HCT116 (cell line): ENCODE measurements around the gene AACS. TPM values are rescaled to one million over a fixed set of nuclear protein-coding genes. Genes with fewer than 3 reads are reported as not detected.

Source experiments
- ATAC-seq: fragments of 200-7000 bp; cut with Tn5 transposase; 2 replicates; pipeline ENCODE4 v1.9.1; 2020; ENCODE audit warnings: mild to moderate bottlenecking, moderate library complexity
- BruUV-seq: library from RNA; stranded (reverse); fragments of 400-500 nt; replicated peaks from 2 replicates; lab custom pipeline; 2021; lab: Mats Ljungman, UMichigan
- CTCF ChIA-PET: fragments of 300-600 bp; sonication (Branson Sonifier 250); formaldehyde crosslinking; loops from one replicate; lab custom pipeline; 2021; ENCODE audit warnings: antibody characterized with exemption; lab: Charles Lee
- POLR2A ChIA-PET: fragments of 300-600, 350-600 bp; sonication (Branson Sonifier 250); formaldehyde crosslinking; loops from one replicate; lab custom pipeline; 2021; ENCODE audit warnings: antibody characterized with exemption; lab: Charles Lee
- RAD21 ChIA-PET, 2 experiments: fragments of 300-600 bp; sonication (Branson Sonifier 250); formaldehyde crosslinking; loops; one replicate each; lab custom pipeline; 2023; ENCODE audit warnings: low total read pairs in 2 of 2; ENCODE audit not compliant: uncharacterized antibody in 2 of 2, unreplicated experiment in 2 of 2, low non-redundant PET in 1 of 2; lab: Charles Lee
- DNase-seq: peaks from one replicate; pipeline ENCODE4 v3.0.0-alpha.2; 2010; ENCODE audit warnings: low read depth, low spot score
- H2AFZ ChIP-seq: fragments of 200-600 bp; shearing (Covaris generic), sonication (generic); 2 replicates; pipeline ENCODE4 v1.6.1; 2017; ENCODE audit warnings: low read depth, mixed run types, mixed read lengths, antibody characterized with exemption, low read length; ENCODE audit not compliant: poor library complexity, severe bottlenecking
- H3K27ac ChIP-seq: 2 replicates; pipeline ENCODE4 v1.5.1; 2012; ENCODE audit warnings: low read depth, low read length
- H3K27me3 ChIP-seq: fragments of 200-600 bp; sonication (generic); 2 replicates; pipeline ENCODE4 v1.6.1; 2016; ENCODE audit warnings: mixed run types, low read length, mixed read lengths; ENCODE audit not compliant: insufficient read depth
- H3K36me3 ChIP-seq, 2 experiments: fragments of 200-500 bp in 1 of 2; fragments of 200-600 bp in 1 of 2; sonication (Bioruptor generic) in 1 of 2; sonication (generic) in 1 of 2; 2 replicates each; pipeline versions ENCODE4 v1.5.1 to v1.6.1; 2014 to 2016; ENCODE audit warnings: low read length in 2 of 2, inconsistent platforms in 1 of 2, mixed read lengths in 1 of 2, mixed run types in 1 of 2; ENCODE audit not compliant: insufficient read depth in 2 of 2, control insufficient read depth in 1 of 2
- H3K4me1 ChIP-seq, 2 experiments: fragments of 200-600 bp in 1 of 2; sonication (generic) in 1 of 2; 2 replicates each; pipeline versions ENCODE4 v1.5.1 to v1.6.1; 2012 to 2017; ENCODE audit warnings: low read length in 2 of 2, inconsistent platforms in 1 of 2, mild to moderate bottlenecking in 1 of 2, mixed read lengths in 1 of 2, mixed run types in 1 of 2, moderate library complexity in 1 of 2; ENCODE audit not compliant: insufficient read depth in 2 of 2, control insufficient read depth in 1 of 2
- H3K4me2 ChIP-seq: fragments of 200-600 bp; sonication (generic); 2 replicates; pipeline ENCODE4 v1.6.1; 2017; ENCODE audit warnings: mixed run types, low read length, mixed read lengths
- H3K4me3 ChIP-seq, 2 experiments: fragments of 200-600 bp in 1 of 2; sonication (generic) in 1 of 2; replicated peaks in 1 of 2; 2 replicates each; pipeline ENCODE4 v1.5.1; 2011 to 2016; ENCODE audit warnings: low read length in 2 of 2, control low read depth in 1 of 2, low read depth in 1 of 2, mild to moderate bottlenecking in 1 of 2, mixed read lengths in 1 of 2, mixed run types in 1 of 2
- H3K79me2 ChIP-seq: fragments of 200-600 bp; sonication (generic); 2 replicates; pipeline ENCODE4 v1.6.1; 2017; ENCODE audit warnings: mild to moderate bottlenecking, mixed run types, low read length, moderate library complexity, mixed read lengths; ENCODE audit not compliant: insufficient read depth
- H3K9ac ChIP-seq: fragments of 200-600 bp; sonication (generic); 2 replicates; pipeline ENCODE4 v1.6.1; 2016; ENCODE audit warnings: low read length, mixed read lengths
- H3K9me2 ChIP-seq: fragments of 200-600 bp; sonication (generic), shearing (Covaris generic); 2 replicates; pipeline ENCODE4 v1.6.1; 2017; ENCODE audit warnings: mixed run types, mild to moderate bottlenecking, moderate library complexity; ENCODE audit not compliant: insufficient read depth
- H3K9me3 ChIP-seq, 2 experiments: fragments of 200-500 bp in 1 of 2; fragments of 200-600 bp in 1 of 2; sonication (Bioruptor generic) in 1 of 2; sonication (generic) in 1 of 2; 2 replicates each; pipeline ENCODE4 v1.6.1; 2014 to 2017; ENCODE audit warnings: low read length in 2 of 2, mixed read lengths in 2 of 2, inconsistent platforms in 1 of 2, low read depth in 1 of 2, mild to moderate bottlenecking in 1 of 2, mixed run types in 1 of 2, moderate library complexity in 1 of 2; ENCODE audit not compliant: control insufficient read depth in 1 of 2, insufficient read depth in 1 of 2
- H4K20me1 ChIP-seq: fragments of 200-600 bp; sonication (generic), shearing (Covaris generic); 2 replicates; pipeline ENCODE4 v1.6.1; 2017; ENCODE audit warnings: mixed run types, mild to moderate bottlenecking, moderate library complexity; ENCODE audit not compliant: insufficient read depth
- CBX3 ChIP-seq: IDR thresholded peaks from 2 replicates; pipeline ENCODE4 v1.6.1; 2012; ENCODE audit warnings: low read depth
- CEBPB ChIP-seq: IDR thresholded peaks from 2 replicates; pipeline ENCODE4 v1.6.1; 2012; ENCODE audit warnings: low read depth
- EZH2 ChIP-seq: fragments of 200-600 bp; sonication (generic); IDR thresholded peaks from 2 replicates; pipeline ENCODE4 v1.6.1; 2017; ENCODE audit warnings: antibody characterized with exemption, mixed run types
- EZH2phosphoT487 ChIP-seq: fragments of 200-600 bp; IDR thresholded peaks from 2 replicates; pipeline ENCODE4 v1.6.1; 2018; ENCODE audit warnings: antibody characterized with exemption, borderline replicate concordance
- FOSL1 ChIP-seq: IDR thresholded peaks from 2 replicates; pipeline ENCODE4 v1.6.1; 2012; ENCODE audit warnings: low read depth
- JUND ChIP-seq: IDR thresholded peaks from 2 replicates; pipeline ENCODE4 v1.6.1; 2012
- POLR2A ChIP-seq: IDR thresholded peaks from 2 replicates; pipeline ENCODE4 v1.7.0; 2011; ENCODE audit warnings: borderline replicate concordance; ENCODE audit not compliant: insufficient read depth, insufficient read length; ENCODE audit errors: extremely low read depth
- RAD21 ChIP-seq: IDR thresholded peaks from 2 replicates; pipeline ENCODE4 v1.6.1; 2012; ENCODE audit warnings: low read depth, mild to moderate bottlenecking
- SP1 ChIP-seq: IDR thresholded peaks from 2 replicates; pipeline ENCODE4 v1.6.1; 2012; ENCODE audit warnings: low read depth
- SRF ChIP-seq: IDR thresholded peaks from 2 replicates; pipeline ENCODE4 v1.6.1; 2012; ENCODE audit warnings: low read depth
- YY1 ChIP-seq: IDR thresholded peaks from 2 replicates; pipeline ENCODE4 v1.6.1; 2011; ENCODE audit warnings: low read length, low read depth, moderate library complexity, mild to moderate bottlenecking; ENCODE audit not compliant: insufficient replicate concordance; ENCODE audit errors: extremely low read depth
- ZNF274 ChIP-seq: fragments of 200-500 bp; sonication (Bioruptor generic); IDR thresholded peaks from 2 replicates; pipeline ENCODE4 v1.6.1; 2014; ENCODE audit warnings: mild to moderate bottlenecking, low read depth, low read length, inconsistent platforms
- intact Hi-C: fragments of 100-400 bp; cut with micrococcal nuclease; formaldehyde crosslinking; loops from 2 replicates; pipeline ENCODE4 v1.10.0; 2022
- total RNA-seq: library from RNA; stranded (reverse); gene quantifications from one replicate; pipeline ENCODE4 v1.2.1, GENCODE V29; 2021; ENCODE audit not compliant: unreplicated experiment
- TF ChIP-seq, protein P1 (sequence below): IDR thresholded peaks from 2 replicates; pipeline ENCODE4 v1.6.1; 2012; ENCODE audit warnings: low read depth
- TF ChIP-seq, protein P2 (sequence below), 3 experiments: fragments of 200-600 bp in 1 of 3; sonication (generic) in 1 of 3; IDR thresholded peaks in 2 of 3; conservative IDR thresholded peaks in 1 of 3; 2 replicates each; pipeline ENCODE4 v1.5.1; 2012 to 2017; ENCODE audit warnings: low read depth in 2 of 3, low read length in 2 of 3, antibody characterized with exemption in 1 of 3, borderline replicate concordance in 1 of 3, control low read depth in 1 of 3, mild to moderate bottlenecking in 1 of 3, mixed read lengths in 1 of 3, mixed run types in 1 of 3, moderate library complexity in 1 of 3; ENCODE audit not compliant: insufficient read depth in 1 of 3
- TF ChIP-seq, protein P3 (sequence below): IDR thresholded peaks from 2 replicates; pipeline ENCODE4 v1.6.1; 2012
- TF ChIP-seq, protein P4 (sequence below): IDR thresholded peaks from 2 replicates; pipeline ENCODE4 v1.6.1; 2012

The AACS gene
- total RNA-seq, 1 experiment from 2014 or later = 16.0 TPM

DNA sequence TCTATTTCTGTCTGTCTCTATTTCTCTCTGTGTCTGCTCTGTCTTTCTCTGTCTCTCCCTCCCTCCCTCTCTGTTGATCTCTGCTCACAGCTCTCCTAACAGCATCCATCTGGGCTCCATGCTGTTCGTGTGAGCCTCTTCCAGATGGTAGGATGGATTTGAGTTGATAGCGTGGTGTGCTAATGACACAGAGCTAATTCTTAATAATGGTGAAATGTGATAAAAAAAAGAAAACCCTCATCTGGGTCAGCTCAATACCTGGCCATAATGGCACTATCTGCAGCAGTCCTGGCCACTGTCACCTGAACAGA lies 96.4 kb downstream of the AACS start:
- ATAC-seq = no peak
- Histone ChIP-seq H3K9me2 (no peaks in the 10 kb centered on the region), H3K4me3 (no peak overlapping the region), H3K9me3 (no peaks in the 10 kb centered on the region), H3K9ac (no peak overlapping the region), H3K27ac (no peak overlapping the region), H3K36me3 (no peaks in the 10 kb centered on the region), H3K4me2 (no peak overlapping the region), H3K79me2 (no peaks in the 10 kb centered on the region), H4K20me1 (no peaks in the 10 kb centered on the region), H3K27me3 (no peaks in the 10 kb centered on the region), H3K4me1 (no peaks in the 10 kb centered on the region), H2AFZ (no peak overlapping the region)
- intact Hi-C loops = no loop called here
- no peak for DNase-seq
- CTCF ChIA-PET = no interaction called here
- POLR2A ChIA-PET = no interaction called here
- RAD21 ChIA-PET = no interaction called here
- TF ChIP-seq SRF (no peak), RAD21 (no peak), YY1 (no peak), EZH2phosphoT487 (no peak)
- TF ChIP-seq, protein P1, sequence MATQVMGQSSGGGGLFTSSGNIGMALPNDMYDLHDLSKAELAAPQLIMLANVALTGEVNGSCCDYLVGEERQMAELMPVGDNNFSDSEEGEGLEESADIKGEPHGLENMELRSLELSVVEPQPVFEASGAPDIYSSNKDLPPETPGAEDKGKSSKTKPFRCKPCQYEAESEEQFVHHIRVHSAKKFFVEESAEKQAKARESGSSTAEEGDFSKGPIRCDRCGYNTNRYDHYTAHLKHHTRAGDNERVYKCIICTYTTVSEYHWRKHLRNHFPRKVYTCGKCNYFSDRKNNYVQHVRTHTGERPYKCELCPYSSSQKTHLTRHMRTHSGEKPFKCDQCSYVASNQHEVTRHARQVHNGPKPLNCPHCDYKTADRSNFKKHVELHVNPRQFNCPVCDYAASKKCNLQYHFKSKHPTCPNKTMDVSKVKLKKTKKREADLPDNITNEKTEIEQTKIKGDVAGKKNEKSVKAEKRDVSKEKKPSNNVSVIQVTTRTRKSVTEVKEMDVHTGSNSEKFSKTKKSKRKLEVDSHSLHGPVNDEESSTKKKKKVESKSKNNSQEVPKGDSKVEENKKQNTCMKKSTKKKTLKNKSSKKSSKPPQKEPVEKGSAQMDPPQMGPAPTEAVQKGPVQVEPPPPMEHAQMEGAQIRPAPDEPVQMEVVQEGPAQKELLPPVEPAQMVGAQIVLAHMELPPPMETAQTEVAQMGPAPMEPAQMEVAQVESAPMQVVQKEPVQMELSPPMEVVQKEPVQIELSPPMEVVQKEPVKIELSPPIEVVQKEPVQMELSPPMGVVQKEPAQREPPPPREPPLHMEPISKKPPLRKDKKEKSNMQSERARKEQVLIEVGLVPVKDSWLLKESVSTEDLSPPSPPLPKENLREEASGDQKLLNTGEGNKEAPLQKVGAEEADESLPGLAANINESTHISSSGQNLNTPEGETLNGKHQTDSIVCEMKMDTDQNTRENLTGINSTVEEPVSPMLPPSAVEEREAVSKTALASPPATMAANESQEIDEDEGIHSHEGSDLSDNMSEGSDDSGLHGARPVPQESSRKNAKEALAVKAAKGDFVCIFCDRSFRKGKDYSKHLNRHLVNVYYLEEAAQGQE = no peak
- BruUV-seq = no TSS peak

DNA sequence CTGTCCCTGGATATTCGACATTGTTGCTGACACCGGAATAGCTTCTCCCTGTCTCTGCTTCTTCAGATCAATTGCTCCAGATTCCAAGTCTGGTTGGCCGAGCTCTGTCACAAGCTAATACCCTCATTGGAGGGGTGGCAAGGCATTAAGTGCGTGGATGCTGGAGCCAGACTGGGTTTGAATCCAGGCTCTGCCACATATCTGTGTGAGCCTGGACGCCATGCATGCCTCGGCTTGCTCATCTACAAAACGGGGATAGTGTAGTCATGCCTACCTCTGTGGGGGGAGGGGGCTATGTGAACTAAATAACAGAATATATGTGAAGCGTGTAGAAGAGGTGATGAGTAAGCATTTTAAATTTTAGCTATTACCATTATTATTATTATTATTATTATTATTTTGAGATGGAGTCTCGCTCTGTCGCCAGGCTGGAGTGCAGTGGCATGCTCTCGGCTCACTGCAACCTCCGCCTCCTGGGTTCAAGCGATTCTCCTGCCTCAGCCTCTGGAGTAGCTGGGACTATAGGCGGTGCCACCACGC lies 97.3 kb downstream of the AACS start:
- Histone ChIP-seq H3K79me2 (no peaks in the 10 kb centered on the region), H3K4me1 (no peaks in the 10 kb centered on the region), H3K27me3 (no peaks in the 10 kb centered on the region), H3K36me3 (no peaks in the 10 kb centered on the region), H4K20me1 (no peaks in the 10 kb centered on the region), H3K4me2 (no peak overlapping the region), H2AFZ (no peak overlapping the region), H3K9ac (no peak overlapping the region), H3K9me2 (no peaks in the 10 kb centered on the region), H3K27ac (no peak overlapping the region), H3K9me3 (no peaks in the 10 kb centered on the region), H3K4me3 (no peak overlapping the region)
- POLR2A ChIA-PET = no interaction called here
- CTCF ChIA-PET = no interaction called here
- RAD21 ChIA-PET = no interaction called here
- ATAC-seq (no peak), DNase-seq (no peak)
- BruUV-seq = no TSS peak
- intact Hi-C loops = no loop called here
- no peak for TF ChIP-seq JUND
- TF ChIP-seq CEBPB = no peak
- no peak for TF ChIP-seq ZNF274
- no peak for TF ChIP-seq POLR2A
- no peak for TF ChIP-seq CBX3
- TF ChIP-seq, protein P2, sequence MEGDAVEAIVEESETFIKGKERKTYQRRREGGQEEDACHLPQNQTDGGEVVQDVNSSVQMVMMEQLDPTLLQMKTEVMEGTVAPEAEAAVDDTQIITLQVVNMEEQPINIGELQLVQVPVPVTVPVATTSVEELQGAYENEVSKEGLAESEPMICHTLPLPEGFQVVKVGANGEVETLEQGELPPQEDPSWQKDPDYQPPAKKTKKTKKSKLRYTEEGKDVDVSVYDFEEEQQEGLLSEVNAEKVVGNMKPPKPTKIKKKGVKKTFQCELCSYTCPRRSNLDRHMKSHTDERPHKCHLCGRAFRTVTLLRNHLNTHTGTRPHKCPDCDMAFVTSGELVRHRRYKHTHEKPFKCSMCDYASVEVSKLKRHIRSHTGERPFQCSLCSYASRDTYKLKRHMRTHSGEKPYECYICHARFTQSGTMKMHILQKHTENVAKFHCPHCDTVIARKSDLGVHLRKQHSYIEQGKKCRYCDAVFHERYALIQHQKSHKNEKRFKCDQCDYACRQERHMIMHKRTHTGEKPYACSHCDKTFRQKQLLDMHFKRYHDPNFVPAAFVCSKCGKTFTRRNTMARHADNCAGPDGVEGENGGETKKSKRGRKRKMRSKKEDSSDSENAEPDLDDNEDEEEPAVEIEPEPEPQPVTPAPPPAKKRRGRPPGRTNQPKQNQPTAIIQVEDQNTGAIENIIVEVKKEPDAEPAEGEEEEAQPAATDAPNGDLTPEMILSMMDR (IDR thresholded peaks at IDR 0.05 in 2 of 3, conservative IDR thresholded peaks at IDR 0.05 in 1 of 3; ENCODE audit: borderline replicate concordance in 1 of 3, insufficient read depth in 1 of 3, low read depth in 2 of 3, low read length in 2 of 3) = no peak
- TF ChIP-seq, protein P3, sequence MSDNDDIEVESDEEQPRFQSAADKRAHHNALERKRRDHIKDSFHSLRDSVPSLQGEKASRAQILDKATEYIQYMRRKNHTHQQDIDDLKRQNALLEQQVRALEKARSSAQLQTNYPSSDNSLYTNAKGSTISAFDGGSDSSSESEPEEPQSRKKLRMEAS = no peak
- no peak for TF ChIP-seq EZH2
- no peak for TF ChIP-seq SP1
- TF ChIP-seq SRF = no peak
- no peak for TF ChIP-seq FOSL1
- TF ChIP-seq, protein P4, sequence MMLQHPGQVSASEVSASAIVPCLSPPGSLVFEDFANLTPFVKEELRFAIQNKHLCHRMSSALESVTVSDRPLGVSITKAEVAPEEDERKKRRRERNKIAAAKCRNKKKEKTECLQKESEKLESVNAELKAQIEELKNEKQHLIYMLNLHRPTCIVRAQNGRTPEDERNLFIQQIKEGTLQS = no peak
